Endothelial cell of umbilical vein (primary cell): Measurements from ENCODE around the gene GCH1. TPM values are rescaled to one million over a fixed set of nuclear protein-coding genes. Genes with fewer than 3 reads are reported as not detected.

Source experiments
- BruUV-seq: library from RNA; stranded (reverse); fragments of 400-500 nt; replicated peaks from 2 replicates; lab custom pipeline; 2021; lab: Mats Ljungman, UMichigan
- CTCF ChIA-PET: fragments of 300-600, 350-600 bp; sonication (Branson Sonifier 250); formaldehyde crosslinking; loops from one replicate; lab custom pipeline; 2021; ENCODE audit warnings: antibody characterized with exemption, inconsistent platforms; lab: Charles Lee
- POLR2A ChIA-PET: fragments of 300-600, 350-600 bp; sonication (Branson Sonifier 250); formaldehyde crosslinking; loops from one replicate; lab custom pipeline; 2021; ENCODE audit warnings: antibody characterized with exemption, inconsistent platforms; lab: Charles Lee
- DNase-seq: peaks from one replicate; pipeline ENCODE4 v3.0.0-alpha.2; 2011; ENCODE audit warnings: low read depth, low spot score
- FAIRE-seq: peaks from 2 replicates; lab custom pipeline; 2011; peaks lifted over from hg19 to GRCh38; lab: Jason Lieb, UNC
- H2AFZ ChIP-seq: 2 replicates; pipeline ENCODE4 v1.6.0; 2012; ENCODE audit warnings: low read depth, low read length, control low read depth, inconsistent platforms
- H3K27ac ChIP-seq: 2 replicates; pipeline ENCODE4 v1.5.1; 2011; ENCODE audit warnings: low read depth, mild to moderate bottlenecking, control low read depth, low read length, moderate library complexity; ENCODE audit not compliant: insufficient read depth
- H3K27me3 ChIP-seq, 2 experiments: 2 replicates each; pipeline versions ENCODE4 v1.6.0 to v1.6.1; 2011; ENCODE audit warnings: low read length in 2 of 2, mixed read lengths in 1 of 2; ENCODE audit not compliant: control insufficient read depth in 2 of 2, insufficient read depth in 2 of 2
- H3K36me3 ChIP-seq, 2 experiments: 2 replicates in 1 of 2; 3 replicates in 1 of 2; pipeline ENCODE4 v1.5.1; 2011; ENCODE audit warnings: low read length in 2 of 2, mild to moderate bottlenecking in 1 of 2, moderate library complexity in 1 of 2; ENCODE audit not compliant: control insufficient read depth in 2 of 2, insufficient read depth in 2 of 2; ENCODE audit errors: extremely low read depth in 1 of 2
- H3K4me1 ChIP-seq: 3 replicates; pipeline ENCODE4 v1.5.1; 2011; ENCODE audit warnings: mild to moderate bottlenecking, low read length; ENCODE audit not compliant: control insufficient read depth, insufficient read depth; ENCODE audit errors: extremely low read depth
- H3K4me2 ChIP-seq: 2 replicates; pipeline ENCODE4 v1.6.1; 2011; ENCODE audit warnings: low read length, control low read depth, mixed read lengths; ENCODE audit not compliant: insufficient read depth
- H3K4me3 ChIP-seq, 3 experiments: fragments of 200-600 bp in 1 of 3; sonication (generic), shearing (Covaris generic) in 1 of 3; replicated peaks in 1 of 3; 2 replicates each; pipeline ENCODE4 v1.5.1; 2011 to 2016; ENCODE audit warnings: control low read depth in 3 of 3, low read length in 3 of 3, mild to moderate bottlenecking in 2 of 3, inconsistent platforms in 1 of 3, low read depth in 1 of 3, moderate library complexity in 1 of 3; ENCODE audit not compliant: insufficient read depth in 1 of 3
- H3K79me2 ChIP-seq: 2 replicates; pipeline ENCODE4 v1.6.0; 2012; ENCODE audit warnings: low read length, inconsistent platforms; ENCODE audit not compliant: control insufficient read depth, insufficient read depth
- H3K9ac ChIP-seq: replicated peaks from 2 replicates; pipeline ENCODE3; 2011; ENCODE audit warnings: low read length, control low read depth; ENCODE audit not compliant: insufficient read depth; ENCODE audit errors: extremely low read depth
- H3K9me1 ChIP-seq: replicated peaks from 3 replicates; pipeline ENCODE4 v1.6.0; 2011; ENCODE audit warnings: mild to moderate bottlenecking, low read length; ENCODE audit not compliant: control insufficient read depth, insufficient read depth; ENCODE audit errors: extremely low read depth
- H3K9me3 ChIP-seq: replicated peaks from 2 replicates; pipeline ENCODE4 v1.5.1; 2012; ENCODE audit warnings: low read length, inconsistent platforms; ENCODE audit not compliant: control insufficient read depth, insufficient read depth
- H4K20me1 ChIP-seq: replicated peaks from 2 replicates; pipeline ENCODE3; 2011; ENCODE audit warnings: mild to moderate bottlenecking, low read length; ENCODE audit not compliant: control insufficient read depth, insufficient read depth; ENCODE audit errors: extremely low read depth
- EZH2 ChIP-seq: IDR thresholded peaks from 2 replicates; pipeline ENCODE4 v1.6.1; 2012; ENCODE audit warnings: borderline replicate concordance, low read depth, mild to moderate bottlenecking, moderate library complexity, low read length, inconsistent platforms; ENCODE audit not compliant: severe bottlenecking
- FOS ChIP-seq: IDR thresholded peaks from 2 replicates; pipeline ENCODE4 v1.6.1; 2011; ENCODE audit warnings: mild to moderate bottlenecking, low read length, moderate library complexity, borderline replicate concordance; ENCODE audit not compliant: insufficient read depth
- GATA2 ChIP-seq: IDR thresholded peaks from 2 replicates; pipeline ENCODE4 v1.7.0; 2011; ENCODE audit warnings: low read depth, mild to moderate bottlenecking, moderate library complexity, mixed read lengths, low read length; ENCODE audit not compliant: insufficient read length, insufficient read depth
- JUN ChIP-seq: IDR thresholded peaks from 2 replicates; pipeline ENCODE4 v1.6.1; 2011; ENCODE audit warnings: borderline replicate concordance, low read depth; ENCODE audit not compliant: insufficient read length, insufficient read depth
- MYC ChIP-seq: IDR thresholded peaks from one replicate; pipeline ENCODE4 v1.6.1; 2011; ENCODE audit warnings: mild to moderate bottlenecking, low read depth, low read length
- POLR2A ChIP-seq: IDR thresholded peaks from 2 replicates; pipeline ENCODE4 v1.6.1; 2012; ENCODE audit warnings: low read depth, mild to moderate bottlenecking, control low read depth, low read length
- POLR2AphosphoS5 ChIP-seq: IDR thresholded peaks from 2 replicates; pipeline ENCODE4 v1.6.1; 2012; ENCODE audit warnings: low read depth, mild to moderate bottlenecking, control low read depth, low read length, moderate library complexity; ENCODE audit not compliant: insufficient read depth
- dilution Hi-C: fragments of 300-500 bp; cut with MboI; formaldehyde crosslinking; loops from one replicate; pipeline ENCODE4 v1.15.0; 2019; ENCODE audit warnings: low sequenced_read_pairs; ENCODE audit not compliant: extremely low pct_ligation_motif_present
- intact Hi-C: fragments of 100-400 bp; cut with micrococcal nuclease; formaldehyde crosslinking; loops from one replicate; pipeline ENCODE4 v1.10.0; 2022
- polyA plus RNA-seq, 4 experiments: library from polyadenylated mRNA; depleted of rRNA in 3 of 4; stranded (reverse) in 3 of 4; unstranded in 1 of 4; fragments of >200 nt; gene quantifications; 2 replicates each; pipeline versions ENCODE4 v1.2.1 to v1.2.3, GENCODE V29; 2011 to 2012; ENCODE audit warnings: missing spikeins in 1 of 4
- total RNA-seq: library from RNA; stranded (reverse); gene quantifications from 2 replicates; pipeline ENCODE4 v1.2.3, GENCODE V29; 2021
- TF ChIP-seq, protein P1 (sequence below), 2 donors: IDR thresholded peaks; 1 replicate in 1 of 2; 2 replicates in 1 of 2; pipeline ENCODE4 v1.5.1; 2011; ENCODE audit warnings: low read length in 2 of 2, mild to moderate bottlenecking in 2 of 2, moderate library complexity in 2 of 2, control low read depth in 1 of 2, inconsistent platforms in 1 of 2, low read depth in 1 of 2; ENCODE audit not compliant: insufficient read depth in 1 of 2; ENCODE audit errors: extremely low read depth in 1 of 2
- TF ChIP-seq, protein P2 (sequence below): IDR thresholded peaks from 2 replicates; pipeline ENCODE4 v1.6.1; 2011; ENCODE audit not compliant: insufficient read depth, insufficient read length

The GCH1 gene
- total and polyA plus RNA-seq, 2 donors (not counting 3 experiments of a cell fraction or from before 2014, with no cell fraction given) = 3.6 to 4.6 TPM

DNA sequence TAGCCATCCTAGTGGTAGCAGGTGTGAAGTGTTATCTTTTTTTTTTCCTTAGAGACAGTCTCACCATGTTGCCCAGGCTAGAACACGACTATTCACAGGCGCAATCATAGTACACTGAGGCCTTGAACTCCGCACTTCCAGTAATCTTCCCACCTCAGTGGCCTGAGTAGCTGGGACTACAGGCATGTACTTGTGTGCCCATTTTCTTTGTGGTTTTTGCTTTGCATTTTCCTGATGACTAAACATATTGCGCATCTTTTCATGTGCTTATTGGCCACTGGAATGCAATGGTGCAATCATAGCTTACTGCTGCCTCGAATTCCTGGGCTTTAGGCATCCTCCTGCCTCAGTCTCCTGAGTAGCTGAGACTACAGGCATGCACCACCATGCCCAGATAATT lies 33.3 kb upstream of the GCH1 start:
- no peaks in the 10 kb centered on the region for H3K36me3 ChIP-seq
- no peaks in the 10 kb centered on the region for H4K20me1 ChIP-seq
- CTCF ChIA-PET = no interaction called here
- intact Hi-C loops = no loop called here
- H3K27ac ChIP-seq = no peak overlapping the region
- no peak overlapping the region for H2AFZ ChIP-seq
- BruUV-seq = no TSS peak
- dilution Hi-C loops = no loop called here
- H3K4me2 ChIP-seq = no peak overlapping the region
- FAIRE-seq (no peak), DNase-seq (no peak)
- no peak overlapping the region for H3K4me3 ChIP-seq
- H3K9me3 ChIP-seq = no peaks in the 10 kb centered on the region
- H3K27me3 ChIP-seq = no peaks in the 10 kb centered on the region
- POLR2A ChIA-PET = no interaction called here
- H3K79me2 ChIP-seq = no peaks in the 10 kb centered on the region
- H3K9ac ChIP-seq = no peak overlapping the region
- H3K9me1 ChIP-seq = no peaks in the 10 kb centered on the region
- TF ChIP-seq, protein P1, sequence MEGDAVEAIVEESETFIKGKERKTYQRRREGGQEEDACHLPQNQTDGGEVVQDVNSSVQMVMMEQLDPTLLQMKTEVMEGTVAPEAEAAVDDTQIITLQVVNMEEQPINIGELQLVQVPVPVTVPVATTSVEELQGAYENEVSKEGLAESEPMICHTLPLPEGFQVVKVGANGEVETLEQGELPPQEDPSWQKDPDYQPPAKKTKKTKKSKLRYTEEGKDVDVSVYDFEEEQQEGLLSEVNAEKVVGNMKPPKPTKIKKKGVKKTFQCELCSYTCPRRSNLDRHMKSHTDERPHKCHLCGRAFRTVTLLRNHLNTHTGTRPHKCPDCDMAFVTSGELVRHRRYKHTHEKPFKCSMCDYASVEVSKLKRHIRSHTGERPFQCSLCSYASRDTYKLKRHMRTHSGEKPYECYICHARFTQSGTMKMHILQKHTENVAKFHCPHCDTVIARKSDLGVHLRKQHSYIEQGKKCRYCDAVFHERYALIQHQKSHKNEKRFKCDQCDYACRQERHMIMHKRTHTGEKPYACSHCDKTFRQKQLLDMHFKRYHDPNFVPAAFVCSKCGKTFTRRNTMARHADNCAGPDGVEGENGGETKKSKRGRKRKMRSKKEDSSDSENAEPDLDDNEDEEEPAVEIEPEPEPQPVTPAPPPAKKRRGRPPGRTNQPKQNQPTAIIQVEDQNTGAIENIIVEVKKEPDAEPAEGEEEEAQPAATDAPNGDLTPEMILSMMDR (IDR thresholded peaks at IDR 0.05; ENCODE audit: extremely low read depth in 1 of 2, insufficient read depth in 1 of 2, low read depth in 1 of 2, low read length in 2 of 2) = no peak
- TF ChIP-seq EZH2 (no peak), GATA2 (no peak), POLR2AphosphoS5 (no peak)
- no peaks in the 10 kb centered on the region for H3K4me1 ChIP-seq

DNA sequence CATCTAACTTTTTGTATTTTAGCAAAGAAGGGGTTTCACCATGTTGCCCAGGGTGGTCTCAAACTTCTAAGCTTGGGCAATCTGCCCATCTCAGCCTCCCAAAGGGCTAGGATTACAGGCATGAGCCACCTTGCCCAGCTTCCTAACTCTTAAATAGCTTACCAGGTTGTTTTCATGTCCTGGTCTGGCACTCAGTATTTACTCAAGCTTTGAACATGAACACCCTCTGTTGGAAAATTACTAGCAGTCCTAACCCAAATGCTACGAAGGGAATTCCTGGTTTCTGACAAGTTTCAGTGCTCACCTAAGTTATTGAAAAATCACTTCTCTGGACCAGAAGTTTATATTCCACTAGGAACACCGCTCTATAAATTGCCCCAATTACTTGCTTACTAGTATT lies 32.5 kb upstream of the GCH1 start:
- dilution Hi-C loops (no loop called here), intact Hi-C loops (no loop called here)
- FAIRE-seq (no peak), DNase-seq (no peak)
- H3K9me3 ChIP-seq = no peaks in the 10 kb centered on the region
- ChIA-PET CTCF (interaction anchor here (1.1 kb wide), 1 partner anchor 65 kb away, joined by 3 read pairs; no protein-coding TSS in a partner anchor), POLR2A (no interaction called here)
- H2AFZ ChIP-seq = no peak overlapping the region
- no TSS peak for BruUV-seq
- H3K79me2 ChIP-seq = no peaks in the 10 kb centered on the region
- H3K9ac ChIP-seq = no peak overlapping the region
- no peaks in the 10 kb centered on the region for H3K36me3 ChIP-seq
- TF ChIP-seq FOS = no peak
- no peak for TF ChIP-seq GATA2
- no peak for TF ChIP-seq POLR2A
- TF ChIP-seq MYC = no peak
- no peak for TF ChIP-seq POLR2AphosphoS5
- TF ChIP-seq, protein P1 (IDR thresholded peaks at IDR 0.05; ENCODE audit: extremely low read depth in 1 of 2, insufficient read depth in 1 of 2, low read depth in 1 of 2, low read length in 2 of 2) = no peak
- TF ChIP-seq EZH2 = no peak
- no peak for TF ChIP-seq JUN
- TF ChIP-seq, protein P2, sequence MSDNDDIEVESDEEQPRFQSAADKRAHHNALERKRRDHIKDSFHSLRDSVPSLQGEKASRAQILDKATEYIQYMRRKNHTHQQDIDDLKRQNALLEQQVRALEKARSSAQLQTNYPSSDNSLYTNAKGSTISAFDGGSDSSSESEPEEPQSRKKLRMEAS = no peak
- H3K27me3 ChIP-seq = no peaks in the 10 kb centered on the region
- no peak overlapping the region for H3K4me2 ChIP-seq
- no peaks in the 10 kb centered on the region for H3K4me1 ChIP-seq
- no peak overlapping the region for H3K27ac ChIP-seq
- H3K9me1 ChIP-seq = no peaks in the 10 kb centered on the region
- no peak overlapping the region for H3K4me3 ChIP-seq
- H4K20me1 ChIP-seq = no peaks in the 10 kb centered on the region
